HG02759 (cell line): ENCODE data around the gene HSD3B1.
"Not testable (repeated sequence)": the region's sequence is repeated elsewhere in the genome, so short reads cannot be mapped to it uniquely, and the experiment has no call there.

Experiments
- ATAC-seq: cut with Tn5 transposase; IDR thresholded peaks from one replicate; pipeline ENCODE4 v1.9.1; 2021; ENCODE audit warnings: mild to moderate bottlenecking, moderate library complexity; ENCODE audit not compliant: unreplicated experiment

Gene HSD3B1

GRCh38 chr1:119552656-119553055, 45.6 kb downstream of the HSD3B1 start:
- not testable (repeated sequence) for ATAC-seq

- ATAC-seq: not testable (repeated sequence)
Measured at GRCh38 chr1:119553302-119554071, 46.5 kb downstream of the HSD3B1 start.

GRCh38 chr1:119554183-119554582, 47.2 kb downstream of the HSD3B1 start:
- no peak for ATAC-seq

GRCh38 chr1:119556423-119556822, 49.4 kb downstream of the HSD3B1 start:
- no peak for ATAC-seq

- ATAC-seq: not testable (repeated sequence)
Measured at GRCh38 chr1:119560402-119560801, 53.4 kb downstream of the HSD3B1 start.

- ATAC-seq: no peak
Measured at GRCh38 chr1:119564548-119564947, 57.5 kb downstream of the HSD3B1 start.
